Sigmoid colon (tissue), 4 donors: ENCODE results near the gene KRTAP12-4.
"Not testable (repeated sequence)": the region's sequence is repeated elsewhere in the genome, so short reads cannot be mapped to it uniquely, and the experiment has no call there.

Experiments used
- EP300 ChIP-seq, 4 donors: sonication (generic); formaldehyde crosslinking; IDR thresholded peaks; one replicate each; pipeline ENCODE4 v1.6.1; 2017; ENCODE audit warnings: antibody characterized with exemption in 4 of 4
- POLR2AphosphoS5 ChIP-seq, 4 donors: sonication (generic); formaldehyde crosslinking; IDR thresholded peaks; one replicate each; pipeline ENCODE4 v1.6.1; 2017; ENCODE audit warnings: antibody characterized with exemption in 4 of 4
- TF ChIP-seq, protein P1 (sequence below), 4 experiments: fragments of 450-650 bp in 3 of 4; fragments of 200-600 bp in 1 of 4; IDR thresholded peaks; one replicate each; pipeline ENCODE4 v1.5.1; 2016 to 2019; ENCODE audit warnings: antibody characterized with exemption in 4 of 4, mild to moderate bottlenecking in 3 of 4, moderate library complexity in 2 of 4

- TF ChIP-seq POLR2AphosphoS5, EP300 (IDR thresholded peaks at IDR 0.05): not testable (repeated sequence)
- TF ChIP-seq, protein P1, sequence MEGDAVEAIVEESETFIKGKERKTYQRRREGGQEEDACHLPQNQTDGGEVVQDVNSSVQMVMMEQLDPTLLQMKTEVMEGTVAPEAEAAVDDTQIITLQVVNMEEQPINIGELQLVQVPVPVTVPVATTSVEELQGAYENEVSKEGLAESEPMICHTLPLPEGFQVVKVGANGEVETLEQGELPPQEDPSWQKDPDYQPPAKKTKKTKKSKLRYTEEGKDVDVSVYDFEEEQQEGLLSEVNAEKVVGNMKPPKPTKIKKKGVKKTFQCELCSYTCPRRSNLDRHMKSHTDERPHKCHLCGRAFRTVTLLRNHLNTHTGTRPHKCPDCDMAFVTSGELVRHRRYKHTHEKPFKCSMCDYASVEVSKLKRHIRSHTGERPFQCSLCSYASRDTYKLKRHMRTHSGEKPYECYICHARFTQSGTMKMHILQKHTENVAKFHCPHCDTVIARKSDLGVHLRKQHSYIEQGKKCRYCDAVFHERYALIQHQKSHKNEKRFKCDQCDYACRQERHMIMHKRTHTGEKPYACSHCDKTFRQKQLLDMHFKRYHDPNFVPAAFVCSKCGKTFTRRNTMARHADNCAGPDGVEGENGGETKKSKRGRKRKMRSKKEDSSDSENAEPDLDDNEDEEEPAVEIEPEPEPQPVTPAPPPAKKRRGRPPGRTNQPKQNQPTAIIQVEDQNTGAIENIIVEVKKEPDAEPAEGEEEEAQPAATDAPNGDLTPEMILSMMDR (IDR thresholded peaks at IDR 0.05): not testable (repeated sequence)
These were observed 35.3 kb upstream of the KRTAP12-4 start for GRCh38 chr21:44689740-44690139.
